Endothelial cell of umbilical vein (primary cell): ENCODE measurements around the gene STAT5B.

ENCODE experiments used
- CTCF ChIP-seq, 2 donors: IDR thresholded peaks; 1 replicate in 1 of 2; 2 replicates in 1 of 2; pipeline ENCODE4 v1.5.1; 2011; ENCODE audit warnings: low read length in 2 of 2, mild to moderate bottlenecking in 2 of 2, moderate library complexity in 2 of 2, control low read depth in 1 of 2, inconsistent platforms in 1 of 2, low read depth in 1 of 2; ENCODE audit not compliant: insufficient read depth in 1 of 2; ENCODE audit errors: extremely low read depth in 1 of 2
- EZH2 ChIP-seq: IDR thresholded peaks from 2 replicates; pipeline ENCODE4 v1.6.1; 2012; ENCODE audit warnings: borderline replicate concordance, low read depth, mild to moderate bottlenecking, moderate library complexity, low read length, inconsistent platforms; ENCODE audit not compliant: severe bottlenecking
- JUN ChIP-seq: IDR thresholded peaks from 2 replicates; pipeline ENCODE4 v1.6.1; 2011; ENCODE audit warnings: borderline replicate concordance, low read depth; ENCODE audit not compliant: insufficient read length, insufficient read depth
- MAX ChIP-seq: IDR thresholded peaks from 2 replicates; pipeline ENCODE4 v1.6.1; 2011; ENCODE audit not compliant: insufficient read depth, insufficient read length
- MYC ChIP-seq: IDR thresholded peaks from one replicate; pipeline ENCODE4 v1.6.1; 2011; ENCODE audit warnings: mild to moderate bottlenecking, low read depth, low read length
- POLR2A ChIP-seq: IDR thresholded peaks from 2 replicates; pipeline ENCODE4 v1.6.1; 2012; ENCODE audit warnings: low read depth, mild to moderate bottlenecking, control low read depth, low read length
- POLR2AphosphoS5 ChIP-seq: IDR thresholded peaks from 2 replicates; pipeline ENCODE4 v1.6.1; 2012; ENCODE audit warnings: low read depth, mild to moderate bottlenecking, control low read depth, low read length, moderate library complexity; ENCODE audit not compliant: insufficient read depth

GRCh38 chr17:42174126-42174783 lies 101.9 kb downstream of the STAT5B start:
- TF ChIP-seq POLR2AphosphoS5 (no peak), MAX (no peak), CTCF (IDR thresholded peaks at IDR 0.05; ENCODE audit: extremely low read depth in 1 of 2, insufficient read depth in 1 of 2, low read depth in 1 of 2, low read length in 2 of 2) (no peak), POLR2A (no peak), EZH2 (no peak), JUN (no peak), MYC (no peak)
